ENCODE data around the gene LRRC49.

GRCh38 chr15:70845602-70846360 lies 46.8 kb upstream of the LRRC49 start:
- TF ChIP-seq POLR2A (IDR thresholded peaks at IDR 0.05; ENCODE audit: low read depth): no peak
- no peak for TF ChIP-seq CTCF (IDR thresholded peaks at IDR 0.05)
- no peak for TF ChIP-seq POLR2AphosphoS5 (IDR thresholded peaks at IDR 0.05)
- TF ChIP-seq EP300 (IDR thresholded peaks at IDR 0.05): no peak

All from esophagus muscularis mucosa (tissue), 4 donors.